PC-3 (cell line): Measurements from ENCODE around the gene SIGLEC15.

Experiments used
- CTCF ChIP-seq: fragments of 300-600 bp; sonication (generic); conservative IDR thresholded peaks from 2 replicates; pipeline ENCODE4 v1.5.1; 2017; ENCODE audit warnings: antibody characterized with exemption, low read depth, mild to moderate bottlenecking, low read length
- EZH2phosphoT487 ChIP-seq: fragments of 300-600 bp; sonication (generic); IDR thresholded peaks from 2 replicates; pipeline ENCODE4 v1.6.1; 2018; ENCODE audit warnings: mild to moderate bottlenecking, antibody characterized with exemption, low read length, borderline replicate concordance

- no peak for TF ChIP-seq CTCF
- TF ChIP-seq EZH2phosphoT487, result no peak
These were observed 4.4 kb downstream of the SIGLEC15 start for GRCh38 chr18:45829855-45830254.
